ENCODE data around the gene BMPR1A.

BMPR1A gene

GRCh38 chr10:86813982-86814381 lies 57.6 kb downstream of the BMPR1A start:
- DNase-seq: no peak

- DNase-seq: no peak
Measured at GRCh38 chr10:86815035-86815617, 58.7 kb downstream of the BMPR1A start.

GRCh38 chr10:86815640-86816039 lies 59.2 kb downstream of the BMPR1A start:
- no peak for DNase-seq

GRCh38 chr10:86817246-86817645 lies 60.8 kb downstream of the BMPR1A start:
- DNase-seq: no peak

- no peak for DNase-seq
Measured at GRCh38 chr10:86819567-86819966, 63.1 kb downstream of the BMPR1A start.

DNA sequence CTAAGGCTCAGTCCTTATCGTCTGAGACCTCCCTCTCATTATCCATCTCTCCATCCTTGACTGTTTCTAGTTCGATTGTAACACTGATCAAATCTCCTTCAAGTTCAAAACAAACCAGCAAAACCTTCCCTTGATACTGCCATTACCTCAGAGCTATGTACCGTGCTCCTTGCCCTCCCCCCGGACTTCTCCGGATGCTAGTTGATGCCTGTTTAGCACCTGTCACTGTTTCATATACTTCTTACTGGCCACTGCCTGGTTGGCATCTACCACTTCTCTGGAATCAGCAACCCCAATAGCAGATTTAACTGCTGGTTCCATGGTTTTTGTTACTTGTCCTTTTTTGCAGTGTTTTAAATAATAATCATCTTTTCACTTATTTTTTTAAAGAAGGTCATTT lies 64.1 kb downstream of the BMPR1A start:
- no peak for DNase-seq

DNA sequence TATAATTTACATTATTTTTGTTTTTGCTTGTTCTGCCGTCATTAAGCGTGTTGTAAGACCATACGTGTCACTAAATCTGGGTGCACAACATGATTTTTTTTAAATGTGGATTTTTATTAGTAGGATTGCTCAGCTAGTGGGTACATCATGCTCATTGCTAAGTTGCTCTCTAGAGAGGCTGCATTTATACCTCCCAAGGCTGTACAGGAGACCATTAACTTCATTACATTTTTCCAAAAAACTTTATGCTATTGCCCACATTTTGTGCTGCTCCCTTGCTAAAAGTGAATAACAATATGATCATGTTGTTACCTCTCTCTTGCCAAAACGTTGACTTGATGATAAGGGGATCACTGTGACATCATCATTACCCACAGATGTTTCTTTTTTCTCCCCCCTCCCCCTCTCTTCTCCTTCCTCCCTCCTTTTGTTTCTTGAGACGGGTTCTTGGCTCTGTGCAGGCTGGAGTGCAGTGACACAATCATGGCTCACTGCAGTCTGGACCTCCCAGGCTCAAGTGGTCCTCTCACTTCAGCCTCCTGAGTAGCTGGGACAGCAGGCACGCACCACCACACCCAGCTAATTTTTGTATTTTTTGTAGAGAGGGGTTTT lies 65.1 kb downstream of the BMPR1A start:
- no peak for DNase-seq

DNA sequence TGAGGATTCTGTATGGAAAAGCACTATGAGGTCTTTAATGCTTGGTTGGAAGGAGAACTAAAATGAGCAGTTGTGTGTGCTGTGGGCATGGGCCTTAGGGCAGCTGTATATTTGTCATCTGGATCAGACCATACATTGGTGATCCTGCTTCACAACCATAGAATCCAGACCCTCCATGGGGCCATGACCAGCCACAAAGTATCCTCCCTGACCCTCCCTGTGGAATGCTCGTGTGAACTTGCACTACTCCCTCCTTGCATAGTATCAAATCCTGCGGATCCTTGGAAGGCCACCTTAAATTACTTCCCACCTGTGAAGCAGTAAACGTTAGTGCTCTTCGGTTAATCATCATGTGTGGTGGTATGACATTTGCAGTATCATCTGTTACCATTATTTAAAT lies 67.1 kb downstream of the BMPR1A start:
- DNase-seq: no peak

- DNase-seq: no peak
Measured at GRCh38 chr10:86824151-86824550, 67.7 kb downstream of the BMPR1A start.

- DNase-seq: no peak
Measured at GRCh38 chr10:86825366-86825765, 68.9 kb downstream of the BMPR1A start.

DNA sequence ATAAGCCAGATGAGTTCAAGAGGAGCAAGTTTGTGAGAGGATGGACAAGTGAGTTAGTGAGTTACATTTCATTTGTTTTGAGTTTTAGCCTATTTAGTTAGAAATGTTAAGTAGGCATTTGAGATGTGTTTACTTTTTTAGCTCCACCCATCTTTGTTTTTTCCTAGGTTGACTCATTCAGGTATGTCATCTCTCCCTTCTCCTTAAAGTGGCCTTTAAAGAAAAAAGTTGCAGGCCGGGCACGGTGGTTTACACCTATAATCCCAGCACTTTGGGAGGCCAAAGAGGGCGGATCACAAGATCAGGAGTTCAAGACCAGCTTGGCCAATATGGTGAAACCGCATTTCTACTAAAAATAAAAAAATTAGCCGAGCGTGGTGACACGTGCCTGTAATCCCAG lies 71.2 kb downstream of the BMPR1A start:
- no peak for DNase-seq

DNA sequence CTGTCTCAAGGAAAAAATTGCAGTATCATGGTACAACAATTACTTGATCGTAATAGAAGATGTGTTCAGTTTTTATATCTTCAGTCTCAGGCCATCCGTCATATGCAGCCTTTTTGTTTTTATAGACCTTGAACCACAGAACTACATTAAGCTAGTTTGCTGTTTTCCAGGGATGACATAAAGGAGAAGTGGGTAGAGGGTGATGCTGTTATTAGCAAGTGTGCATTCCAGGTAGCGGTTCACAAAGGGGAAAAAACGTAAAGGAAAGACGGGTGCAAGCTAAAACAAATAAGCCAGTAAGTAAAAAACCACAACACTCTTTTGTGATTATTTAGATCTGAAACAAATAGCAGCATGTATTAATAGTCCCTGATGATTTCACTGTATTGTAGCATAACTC lies 71.7 kb downstream of the BMPR1A start:
- DNase-seq: no peak

- no peak for DNase-seq
Measured at GRCh38 chr10:86829472-86829871, 73.1 kb downstream of the BMPR1A start.

DNA sequence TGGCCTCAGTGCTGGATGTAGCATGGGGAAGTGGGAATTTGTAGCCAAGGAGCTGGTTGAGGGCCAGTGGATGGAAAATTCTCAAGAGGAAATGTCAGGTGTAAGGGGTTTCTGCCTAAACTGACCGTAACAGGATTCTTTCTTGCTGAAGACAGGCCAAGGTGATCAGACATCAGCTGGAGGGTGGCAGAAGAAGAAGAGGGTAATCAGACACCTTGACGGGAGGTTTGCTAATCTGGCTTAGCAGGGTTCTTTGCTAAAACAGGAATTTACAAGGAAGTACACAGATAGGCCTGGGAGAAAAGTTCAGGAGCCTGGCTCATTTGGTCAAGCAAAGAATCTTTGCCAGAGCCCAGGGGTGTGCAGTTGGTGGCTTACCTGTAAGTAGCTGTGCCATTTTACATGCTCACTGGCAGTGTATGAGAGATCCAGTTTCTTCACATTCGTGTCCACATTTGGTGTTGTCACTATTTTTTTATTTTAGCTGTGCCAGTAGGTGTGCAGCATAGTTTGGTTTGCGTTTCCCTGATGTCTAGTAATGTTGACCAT lies 73.7 kb downstream of the BMPR1A start:
- DNase-seq: no peak

DNA sequence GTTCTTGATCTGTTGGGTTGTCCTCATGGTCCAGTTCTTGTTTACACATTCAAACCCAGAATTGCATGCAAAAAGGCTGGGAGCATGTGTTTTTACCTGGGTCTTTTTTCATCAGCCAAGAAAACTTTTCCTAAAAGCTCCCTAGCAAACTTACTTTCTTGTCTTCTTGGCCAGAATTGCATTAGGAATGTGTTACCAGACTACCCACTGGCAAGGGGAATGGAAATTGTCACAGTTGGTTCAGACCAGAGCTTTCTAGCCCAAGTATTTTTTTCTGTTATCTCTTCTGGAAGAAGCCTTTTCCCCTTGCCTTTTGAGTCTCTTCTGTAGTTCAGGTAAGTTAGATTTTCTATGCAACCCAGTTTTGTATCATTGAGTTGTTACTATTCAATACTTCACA lies 77.5 kb downstream of the BMPR1A start:
- no peak for DNase-seq

GRCh38 chr10:86836044-86836443 lies 79.6 kb downstream of the BMPR1A start:
- no peak for DNase-seq

DNA sequence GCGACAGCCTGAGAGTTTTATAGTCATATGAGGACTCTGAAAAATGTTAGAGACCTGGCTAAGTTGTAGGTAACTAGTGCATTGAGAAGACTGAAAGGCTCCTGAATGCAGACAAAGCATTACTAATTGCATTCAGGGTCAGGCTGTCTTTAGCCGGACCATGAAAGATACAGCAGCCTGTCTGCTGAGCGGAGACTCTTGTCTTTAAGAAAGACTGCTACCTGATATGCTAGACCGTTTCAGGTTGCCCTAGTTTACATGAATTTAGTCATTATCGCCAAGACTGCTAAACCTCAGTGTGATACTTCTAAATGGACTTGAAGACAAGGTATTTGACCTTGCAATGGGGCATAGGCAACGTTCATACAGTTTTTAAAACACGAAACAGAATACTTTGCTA lies 81.2 kb downstream of the BMPR1A start:
- DNase-seq: no peak

- no peak for DNase-seq
Measured at GRCh38 chr10:86840498-86840897, 84.1 kb downstream of the BMPR1A start.

DNA sequence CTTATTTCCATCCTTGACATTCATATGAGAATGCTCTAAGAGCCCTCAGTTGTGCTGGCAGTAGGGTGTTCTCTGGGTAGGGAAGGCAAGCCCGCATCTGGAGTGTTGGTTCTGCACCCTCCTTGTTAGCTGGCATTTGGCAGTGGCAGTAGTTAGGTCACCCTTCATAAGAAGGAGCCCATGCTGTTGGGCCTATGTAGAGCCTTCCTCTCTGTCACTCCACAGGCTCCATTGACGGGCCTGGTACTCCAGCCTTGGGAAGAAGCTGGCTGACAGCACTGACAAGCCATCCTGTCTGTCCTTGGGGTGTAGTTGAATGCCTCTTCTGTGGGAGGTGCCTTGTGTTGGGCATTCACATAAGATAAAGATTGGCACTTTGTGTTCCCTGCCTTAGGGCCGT lies 89.7 kb downstream of the BMPR1A start:
- no peak for DNase-seq

GRCh38 chr10:86848747-86849146 lies 92.3 kb downstream of the BMPR1A start:
- DNase-seq: no peak

GRCh38 chr10:86849181-86849894 lies 92.9 kb downstream of the BMPR1A start:
- DNase-seq: no peak

- no peak for DNase-seq
Measured at GRCh38 chr10:86850481-86850880, 94.1 kb downstream of the BMPR1A start.

DNA sequence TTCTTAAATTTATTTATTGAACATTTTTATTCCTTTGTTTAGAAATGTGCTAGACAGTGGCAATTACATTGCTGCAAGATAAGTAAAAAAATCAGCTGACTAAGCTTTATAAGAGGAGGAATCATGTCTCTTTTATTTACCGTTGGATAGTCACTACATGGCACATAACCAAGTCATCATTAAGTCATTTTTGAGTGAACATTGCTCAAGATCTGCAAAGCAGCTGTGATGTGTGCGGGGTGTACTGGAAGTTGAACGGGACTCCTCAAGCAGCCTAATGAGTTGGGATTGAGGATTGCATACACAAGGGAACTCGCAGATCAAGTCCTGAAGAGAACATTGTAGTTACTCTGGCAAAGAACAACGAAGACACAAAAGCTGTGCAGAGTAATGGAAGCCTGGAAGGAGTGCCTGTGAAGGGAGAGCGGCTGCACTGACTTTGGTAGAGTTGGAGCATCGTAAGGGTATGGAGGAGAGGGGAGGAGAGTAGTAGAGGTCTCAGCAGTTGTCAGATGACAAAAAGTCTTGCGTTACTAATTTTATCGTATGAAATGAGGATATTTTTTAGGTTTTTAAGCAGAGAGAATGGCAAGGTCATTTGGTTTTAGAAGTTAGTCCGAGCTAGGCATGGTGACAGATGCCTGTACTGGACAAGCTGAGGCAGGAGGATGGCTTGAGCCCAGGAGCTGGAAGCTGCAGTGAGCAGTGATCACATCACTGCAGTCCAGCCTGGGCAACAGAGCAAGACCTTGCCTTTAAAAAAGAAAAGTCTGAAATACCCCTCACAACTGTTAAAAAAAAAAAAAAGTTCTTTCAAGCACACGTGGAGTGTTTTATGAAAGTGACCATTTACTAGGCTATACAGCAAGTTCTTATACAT lies 95.1 kb downstream of the BMPR1A start:
- DNase-seq: no peak
